Inflammatory macrophage (primary cell): Measurements from ENCODE around the gene PDK2.
"Not testable (repeated sequence)": the region's sequence is repeated elsewhere in the genome, so short reads cannot be mapped to it uniquely, and the experiment has no call there.

Experiments
- DNase-seq, 2 donors: peaks; one replicate each; pipeline ENCODE4 v3.0.0-alpha.2; 2020 to 2022

The PDK2 gene

DNA sequence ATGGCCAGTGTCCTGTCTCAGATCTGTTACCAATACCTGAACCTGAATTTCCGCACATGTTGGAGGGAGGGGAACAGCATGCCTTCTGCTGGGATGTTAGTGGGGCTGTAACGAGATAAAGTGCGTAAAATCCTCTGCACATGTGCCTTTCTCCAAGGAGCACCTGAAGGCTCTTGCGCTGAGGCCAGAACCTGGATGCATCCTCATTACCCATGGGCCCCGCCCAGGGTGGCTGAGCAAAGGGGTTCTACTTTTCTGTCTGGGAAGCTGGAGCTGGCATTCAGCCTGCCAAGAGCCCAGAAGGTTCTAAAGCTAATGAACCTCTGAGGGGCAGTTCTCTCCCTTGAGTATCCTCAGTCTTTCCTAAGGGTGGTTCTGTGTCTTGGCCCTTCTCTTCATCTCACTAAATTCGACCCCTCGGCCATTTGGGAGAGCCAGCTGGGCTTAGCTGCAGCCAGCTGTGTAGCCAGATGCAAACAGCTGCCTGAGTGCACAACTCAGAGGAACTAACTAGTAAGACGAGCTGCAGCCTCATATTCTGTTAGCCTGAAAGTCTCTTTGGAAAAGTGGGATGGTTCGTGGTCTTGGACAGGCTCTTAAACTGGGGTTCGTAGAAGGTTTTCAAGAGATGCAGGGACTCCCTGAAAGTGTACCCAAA lies 36.7 kb upstream of the PDK2 start:
- no peak for DNase-seq

DNA sequence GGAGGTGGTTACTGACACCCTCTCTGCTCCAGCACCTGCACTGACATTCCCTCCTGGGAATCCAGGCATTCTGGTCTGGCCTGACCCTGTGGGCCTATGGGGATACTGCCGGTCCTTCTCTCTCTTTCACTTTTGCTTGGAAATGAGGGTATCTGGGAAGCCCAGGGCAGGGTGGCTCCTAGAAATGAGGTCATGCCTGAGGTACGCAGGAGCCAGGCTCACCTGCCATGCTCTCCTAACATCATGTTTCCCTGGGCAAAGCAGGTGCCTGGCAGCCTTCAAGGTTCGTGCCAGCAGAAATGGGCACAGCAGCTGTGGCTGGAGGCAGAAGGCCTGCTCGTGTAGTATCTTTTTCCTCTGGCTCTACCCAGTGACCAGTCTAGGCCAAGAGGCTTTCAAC lies 35.9 kb upstream of the PDK2 start:
- DNase-seq = no peak

DNA sequence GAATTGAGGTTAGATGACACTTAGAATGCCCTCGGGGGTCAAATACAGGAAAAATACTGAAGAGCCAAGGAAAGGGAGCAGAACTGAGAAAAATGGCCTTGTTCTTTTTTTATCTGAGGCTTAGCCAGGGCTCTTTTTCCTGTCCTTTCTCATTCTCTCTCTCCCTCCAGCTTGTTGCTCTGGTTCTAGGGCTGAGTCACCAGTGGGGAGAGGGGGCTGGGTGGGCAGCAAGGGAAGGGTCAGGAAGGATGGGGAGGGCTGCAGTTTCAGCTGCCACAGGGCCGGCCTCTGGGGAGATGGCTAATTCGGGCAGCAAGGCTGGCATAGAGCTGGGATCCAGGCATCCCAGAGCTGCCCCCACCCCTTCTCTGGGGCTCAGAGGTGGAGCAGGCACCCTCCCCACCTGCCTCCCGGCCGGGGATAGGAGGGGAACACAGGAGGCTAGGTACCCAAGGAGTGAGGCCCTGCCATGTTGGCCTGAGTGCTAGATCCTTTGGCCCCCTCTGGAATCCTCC lies 35.3 kb upstream of the PDK2 start:
- DNase-seq = no peak

DNA sequence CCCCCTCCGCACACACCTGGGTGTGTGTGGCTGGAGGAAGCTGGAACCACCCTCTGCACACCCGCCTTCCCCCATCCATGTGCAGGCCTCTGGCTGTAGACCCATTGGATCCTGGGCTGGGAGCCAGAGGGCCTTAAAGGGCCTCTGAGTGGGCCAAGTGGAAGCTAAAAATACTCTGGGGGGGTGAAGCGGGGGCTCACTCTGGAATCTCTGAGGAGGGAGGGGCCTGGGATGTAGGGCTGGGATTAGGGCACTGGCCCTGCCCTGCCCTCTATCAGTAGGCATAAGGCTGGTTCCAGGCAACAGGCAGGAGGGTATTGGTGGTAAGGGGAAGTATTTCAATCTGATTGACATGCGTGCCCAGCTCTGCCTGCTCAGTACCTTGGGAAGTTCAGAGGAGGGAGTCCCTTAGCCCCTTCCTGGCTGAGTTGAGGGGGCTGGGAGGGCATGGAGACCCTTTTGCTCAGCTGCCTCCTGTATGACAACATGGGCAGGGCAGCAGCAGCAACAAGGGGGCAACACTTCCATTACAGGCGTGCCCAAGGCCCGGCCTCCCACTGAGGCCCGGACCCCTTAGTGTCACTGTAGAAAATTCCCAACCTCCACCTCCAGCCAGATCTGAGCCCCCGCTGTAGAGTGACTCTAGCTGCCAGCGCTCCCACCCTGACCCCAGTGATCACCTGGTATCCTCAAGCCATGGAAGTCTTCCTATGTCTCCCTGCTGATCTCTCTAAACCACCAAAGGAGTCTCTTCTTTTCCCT lies 34.0 kb upstream of the PDK2 start:
- no peak for DNase-seq

DNA sequence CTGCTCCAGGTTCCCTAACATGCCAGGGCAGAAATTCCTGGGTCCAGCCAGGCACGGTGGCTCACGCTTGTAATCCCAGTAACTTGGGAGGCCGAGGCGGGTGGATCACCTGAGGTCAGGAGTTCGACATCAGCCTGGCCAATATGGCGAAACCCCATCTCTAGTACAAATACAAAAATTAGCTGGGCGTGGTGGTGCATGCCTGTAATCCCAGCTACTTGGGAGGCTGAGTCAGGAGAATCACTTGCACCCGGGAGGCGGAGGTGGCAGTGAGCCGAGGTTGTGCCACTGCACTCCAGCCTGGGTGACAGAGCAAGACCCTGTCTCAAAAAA lies 33.5 kb upstream of the PDK2 start:
- DNase-seq = not testable (repeated sequence)

DNA sequence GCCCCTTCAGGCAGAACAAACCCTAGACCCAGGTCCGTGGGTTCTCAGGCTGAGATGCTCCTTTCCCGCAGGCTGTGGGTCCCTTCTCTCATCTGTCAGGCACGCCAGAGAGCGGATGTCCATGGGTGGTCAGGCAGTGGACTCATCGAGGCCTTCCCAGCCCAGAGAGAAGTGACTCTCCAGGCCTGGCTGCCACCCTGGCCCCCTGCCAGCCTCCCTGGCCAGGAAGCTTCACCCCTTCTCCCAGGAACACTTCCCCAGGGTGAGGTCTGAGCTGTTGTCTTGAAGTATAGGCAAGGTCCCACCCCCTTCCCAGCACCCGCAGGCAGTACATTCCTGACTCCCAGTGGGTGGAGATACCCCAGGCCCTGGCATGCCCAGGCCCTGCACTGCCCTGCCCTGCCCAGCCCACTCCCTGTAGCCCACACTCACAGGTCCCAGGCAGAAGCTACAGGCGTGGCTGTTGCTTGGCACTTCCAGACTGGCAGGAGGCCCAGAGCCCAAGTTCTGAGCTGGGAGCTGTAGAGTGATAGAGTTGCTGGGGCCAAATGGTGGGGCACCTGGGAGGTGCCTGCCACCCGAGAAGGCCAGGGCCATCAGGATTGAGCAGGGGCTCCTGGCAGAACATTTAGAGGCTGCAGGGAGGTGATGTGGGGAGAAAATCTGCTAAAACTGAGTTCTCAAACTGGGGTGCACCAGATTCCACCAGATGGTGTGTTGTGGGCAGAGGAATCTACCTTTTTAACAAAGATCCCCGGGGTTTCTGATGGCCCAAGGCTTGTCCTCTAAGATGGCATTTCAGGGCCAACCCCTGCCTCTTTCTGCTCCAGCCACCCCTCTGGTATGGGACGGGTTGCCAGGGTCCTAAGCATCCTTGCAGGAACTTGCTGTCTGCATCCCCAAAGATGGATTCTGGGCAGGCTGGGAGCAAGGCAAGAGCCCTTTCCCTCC lies 32.6 kb upstream of the PDK2 start:
- DNase-seq = peak in 1 of 2 donors; percentile 20

DNA sequence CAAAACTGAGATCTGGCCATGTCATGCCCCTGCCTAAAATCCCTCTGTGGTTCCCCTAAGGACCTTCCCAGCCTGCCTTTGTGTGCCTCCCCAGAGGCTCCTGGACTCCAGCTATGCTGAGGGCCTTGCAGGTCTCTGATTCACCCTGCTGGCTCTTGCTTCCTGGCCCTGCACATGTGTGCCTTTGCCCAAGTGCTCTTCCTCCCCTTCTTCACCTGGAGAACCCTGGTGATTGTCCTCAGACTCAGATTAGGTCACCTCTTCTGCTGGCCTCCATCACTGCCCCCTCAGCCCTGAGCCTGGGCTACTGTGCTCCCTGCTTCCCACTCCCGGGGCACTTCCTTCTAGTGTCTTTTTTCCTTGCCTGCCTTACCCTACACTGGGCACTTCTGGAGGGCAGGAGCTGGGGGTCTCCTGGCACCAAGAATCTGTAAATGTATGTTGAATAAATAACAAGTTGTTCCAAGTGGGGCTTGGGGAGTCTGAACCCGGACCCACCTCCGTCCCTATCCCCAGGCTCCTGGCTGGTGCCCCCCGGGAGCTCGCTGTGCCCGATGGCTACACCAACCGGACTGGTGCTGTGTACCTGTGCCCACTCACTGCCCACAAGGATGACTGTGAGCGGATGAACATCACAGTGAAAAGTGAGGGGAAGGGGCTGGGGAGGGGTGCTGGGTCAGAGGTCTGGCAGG lies 31.4 kb upstream of the PDK2 start:
- peak; percentile 7 to 47 for DNase-seq

DNA sequence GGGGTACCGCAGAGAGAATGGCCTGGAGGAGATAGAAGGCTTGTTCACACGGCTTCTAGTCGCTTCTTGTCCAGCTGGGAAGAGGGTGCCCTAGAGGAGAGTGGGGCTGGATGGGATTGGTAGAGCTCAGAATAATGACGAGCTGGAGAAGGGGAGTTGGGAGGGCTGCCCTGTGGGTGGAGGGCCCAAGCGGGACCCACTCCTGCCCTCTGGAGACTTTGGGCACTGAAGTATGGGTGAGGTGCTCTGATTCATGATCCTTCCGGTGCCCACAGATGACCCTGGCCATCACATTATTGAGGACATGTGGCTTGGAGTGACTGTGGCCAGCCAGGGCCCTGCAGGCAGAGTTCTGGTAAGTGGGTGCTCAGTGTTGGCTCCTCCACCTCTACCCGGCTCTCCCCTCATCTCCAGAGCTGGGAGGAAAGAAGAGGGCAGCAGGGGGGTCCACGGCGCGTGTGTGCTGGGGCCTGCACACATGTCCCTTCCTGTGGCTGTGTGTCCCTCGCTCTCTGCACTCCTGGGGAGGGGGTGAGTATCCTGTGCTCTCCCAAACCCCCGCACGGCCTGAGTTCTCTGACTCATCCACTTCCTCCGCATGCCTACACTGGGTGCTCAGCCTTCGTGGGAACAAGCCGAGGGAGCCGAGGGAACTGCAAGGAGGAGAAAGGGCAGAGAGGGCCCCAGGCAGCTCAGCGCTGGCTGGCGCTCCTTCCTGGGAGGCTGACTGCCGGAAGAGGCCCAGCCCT lies 30.7 kb upstream of the PDK2 start:
- DNase-seq = peak; percentile 89 to 97

DNA sequence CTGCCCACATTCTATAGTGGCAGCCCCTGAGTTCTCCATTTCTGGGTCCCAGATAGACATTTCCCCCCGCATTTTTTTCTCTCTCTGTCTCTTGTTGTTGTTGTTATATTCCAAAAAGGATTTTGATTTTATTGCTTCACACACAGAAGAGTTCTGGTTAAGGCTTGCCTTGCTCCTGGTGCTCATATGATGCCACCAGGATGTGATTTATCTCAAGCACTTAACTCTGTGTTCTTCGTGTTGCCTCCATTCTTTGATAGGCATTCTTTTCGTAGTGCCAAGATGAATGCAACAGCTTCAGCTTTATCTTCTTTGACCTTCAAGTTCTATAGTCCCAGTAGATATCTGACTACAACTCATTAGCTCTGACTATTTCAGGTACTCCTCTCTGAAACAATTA lies 30.1 kb upstream of the PDK2 start:
- DNase-seq = no peak

DNA sequence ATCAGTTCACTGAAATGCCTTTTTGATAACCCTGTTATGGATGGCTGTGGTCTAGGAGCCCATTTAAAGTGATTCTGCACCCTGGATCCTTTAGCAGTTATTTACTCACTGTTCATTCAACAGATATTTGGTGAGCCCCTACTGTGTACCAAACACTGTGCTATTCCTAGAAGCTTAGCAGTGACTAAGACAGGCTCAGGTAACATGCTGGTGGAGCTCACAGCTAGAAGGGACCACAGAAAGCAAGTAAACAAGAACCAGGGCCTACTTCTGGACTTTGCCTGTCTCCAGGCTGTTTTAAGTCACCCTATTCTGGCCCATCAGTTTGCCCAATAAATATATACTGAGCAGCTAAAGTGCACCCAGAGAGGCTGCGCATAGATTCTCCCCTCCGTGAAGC lies 28.2 kb upstream of the PDK2 start:
- DNase-seq = no peak

DNA sequence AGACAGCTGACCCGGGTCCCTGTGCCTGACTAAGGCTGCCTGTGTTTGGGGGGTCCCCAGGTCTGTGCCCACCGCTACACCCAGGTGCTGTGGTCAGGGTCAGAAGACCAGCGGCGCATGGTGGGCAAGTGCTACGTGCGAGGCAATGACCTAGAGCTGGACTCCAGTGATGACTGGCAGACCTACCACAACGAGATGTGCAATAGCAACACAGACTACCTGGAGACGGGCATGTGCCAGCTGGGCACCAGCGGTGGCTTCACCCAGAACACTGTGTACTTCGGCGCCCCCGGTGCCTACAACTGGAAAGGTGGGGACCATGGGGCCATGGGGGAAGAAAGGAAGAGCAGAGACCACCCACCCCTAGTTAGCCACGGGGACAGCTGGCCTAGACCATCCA lies 27.2 kb upstream of the PDK2 start:
- DNase-seq = no peak

DNA sequence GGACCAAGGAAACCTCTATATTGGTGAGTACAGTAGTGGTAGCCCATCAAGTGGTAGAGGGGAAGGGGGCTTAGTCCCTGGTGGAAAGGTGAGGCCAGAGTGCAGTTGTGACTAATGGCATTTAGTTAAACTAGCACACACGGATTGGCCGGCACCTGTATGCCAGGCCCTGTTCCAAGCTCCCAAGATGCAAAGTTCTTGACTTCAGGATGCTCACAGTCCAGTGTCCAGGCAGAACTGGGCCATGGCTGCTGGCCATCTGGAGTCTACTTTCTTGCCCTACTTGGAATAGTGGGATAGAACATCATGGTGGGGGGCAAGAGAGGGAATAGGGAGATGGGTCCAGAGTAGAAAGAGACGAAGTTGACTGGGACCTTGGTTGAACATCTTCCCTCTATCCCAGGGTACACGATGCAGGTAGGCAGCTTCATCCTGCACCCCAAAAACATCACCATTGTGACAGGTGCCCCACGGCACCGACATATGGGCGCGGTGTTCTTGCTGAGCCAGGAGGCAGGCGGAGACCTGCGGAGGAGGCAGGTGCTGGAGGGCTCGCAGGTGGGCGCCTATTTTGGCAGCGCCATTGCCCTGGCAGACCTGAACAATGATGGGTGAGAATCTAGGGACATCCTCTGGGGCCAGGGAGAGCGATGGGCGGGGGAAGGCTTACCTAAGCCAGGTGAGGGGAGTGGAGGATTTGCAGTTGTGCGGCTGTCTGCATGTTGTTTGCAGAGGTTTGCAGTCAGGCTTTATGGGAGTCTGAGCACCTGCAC lies 24.1 kb upstream of the PDK2 start:
- no peak for DNase-seq

DNA sequence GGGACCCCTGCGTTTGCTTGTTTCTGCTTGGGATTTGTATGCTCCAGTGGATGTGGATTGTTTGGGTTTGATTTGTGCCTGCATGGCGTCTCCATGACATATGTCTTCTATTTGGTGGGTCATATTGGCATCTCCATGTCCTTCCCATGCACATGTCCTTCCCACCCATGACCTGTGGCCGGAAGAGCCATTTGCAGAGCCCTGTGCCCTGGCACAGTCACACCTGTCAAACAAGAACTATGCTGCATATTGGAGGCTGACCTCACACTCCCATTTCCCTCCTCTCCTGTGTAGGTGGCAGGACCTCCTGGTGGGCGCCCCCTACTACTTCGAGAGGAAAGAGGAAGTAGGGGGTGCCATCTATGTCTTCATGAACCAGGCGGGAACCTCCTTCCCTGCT lies 23.5 kb upstream of the PDK2 start:
- peak in 1 of 2 donors; percentile 9 for DNase-seq

DNA sequence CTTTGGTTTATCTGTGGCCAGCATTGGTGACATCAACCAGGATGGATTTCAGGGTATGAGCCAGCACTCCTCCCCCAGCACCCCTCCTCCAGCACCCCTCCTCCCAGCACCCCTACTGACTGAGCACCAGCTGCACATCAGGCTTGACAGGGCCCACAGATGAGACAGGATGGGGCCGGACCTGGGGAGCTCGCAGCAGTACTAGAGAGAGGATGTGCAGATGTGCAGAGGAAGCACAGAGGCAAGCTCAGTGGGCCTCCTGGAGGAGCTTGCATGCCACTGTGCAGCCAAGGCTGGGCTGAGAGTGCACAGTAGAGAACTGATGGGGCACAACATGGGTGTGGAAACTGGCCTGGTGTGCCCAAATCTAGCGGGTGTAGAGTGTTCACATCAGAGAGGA lies 23.0 kb upstream of the PDK2 start:
- DNase-seq = no peak

DNA sequence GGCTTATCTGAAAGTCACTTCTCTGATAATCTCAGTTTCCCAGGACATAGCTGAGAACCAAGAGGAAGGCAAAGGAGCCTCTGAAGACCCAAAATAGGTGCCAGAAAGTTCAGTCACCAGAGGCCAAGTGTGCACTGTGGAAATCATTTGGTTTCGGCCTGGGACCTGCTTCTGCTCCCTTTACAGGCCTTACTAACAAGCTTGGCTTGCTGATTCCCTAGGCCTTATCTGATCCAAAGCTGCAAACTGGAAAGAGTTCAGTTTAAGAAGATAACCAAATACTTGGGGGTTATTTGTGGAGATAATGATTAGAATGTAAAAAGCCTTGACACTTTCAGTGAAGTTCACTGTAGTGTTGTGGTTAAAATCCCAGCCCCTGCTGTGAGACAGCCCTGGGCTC lies 22.2 kb upstream of the PDK2 start:
- no peak for DNase-seq

DNA sequence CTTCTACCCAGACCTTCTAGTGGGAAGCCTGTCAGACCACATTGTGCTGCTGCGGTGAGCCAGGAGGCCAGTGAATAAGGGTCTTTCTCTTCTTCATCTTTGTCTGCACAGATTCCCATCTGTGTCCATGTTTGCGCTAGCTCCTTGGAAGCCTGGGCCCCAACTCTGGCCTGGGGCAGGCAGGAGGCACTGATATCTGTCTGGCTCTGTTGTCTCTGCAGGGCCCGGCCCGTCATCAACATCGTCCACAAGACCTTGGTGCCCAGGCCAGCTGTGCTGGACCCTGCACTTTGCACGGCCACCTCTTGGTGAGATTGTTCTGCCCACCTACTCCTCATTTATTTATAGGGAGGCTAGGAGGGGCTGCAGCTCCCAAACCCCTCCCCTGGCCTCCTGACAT lies 20.9 kb upstream of the PDK2 start:
- no peak for DNase-seq

DNA sequence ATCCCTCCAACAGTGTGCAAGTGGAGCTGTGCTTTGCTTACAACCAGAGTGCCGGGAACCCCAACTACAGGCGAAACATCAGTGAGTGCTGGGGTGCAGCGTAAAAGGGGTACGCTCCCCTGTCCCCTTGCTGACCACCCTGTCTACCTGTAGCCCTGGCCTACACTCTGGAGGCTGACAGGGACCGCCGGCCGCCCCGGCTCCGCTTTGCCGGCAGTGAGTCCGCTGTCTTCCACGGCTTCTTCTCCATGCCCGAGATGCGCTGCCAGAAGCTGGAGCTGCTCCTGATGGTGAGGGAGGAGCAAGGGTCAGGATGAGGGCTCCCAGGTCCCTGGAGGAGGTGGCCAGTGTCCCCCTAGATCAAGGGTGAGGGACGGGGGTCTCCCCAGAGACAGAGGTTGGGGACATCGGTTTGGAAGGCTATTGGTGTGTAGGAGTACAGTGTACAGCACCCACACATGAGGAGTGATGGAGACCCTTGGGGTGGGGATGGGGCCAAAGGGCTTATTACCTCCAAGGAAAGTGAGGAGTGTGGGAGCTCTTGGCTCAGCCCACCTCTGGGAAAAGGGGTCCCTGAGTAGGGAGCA lies 19.6 kb upstream of the PDK2 start:
- no peak for DNase-seq

DNA sequence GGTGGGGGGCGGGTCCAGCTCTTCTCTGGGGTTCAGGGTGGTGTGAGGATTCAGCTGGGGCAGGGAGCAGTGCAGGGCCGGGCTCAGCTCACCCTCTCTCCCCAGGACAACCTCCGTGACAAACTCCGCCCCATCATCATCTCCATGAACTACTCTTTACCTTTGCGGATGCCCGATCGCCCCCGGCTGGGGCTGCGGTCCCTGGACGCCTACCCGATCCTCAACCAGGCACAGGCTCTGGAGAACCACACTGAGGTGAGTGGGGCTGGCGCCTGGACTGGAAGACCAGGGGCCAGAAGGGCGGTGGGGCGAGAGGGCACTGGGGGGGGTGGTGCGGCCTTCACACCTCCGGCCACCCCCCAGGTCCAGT lies 18.9 kb upstream of the PDK2 start:
- no peak for DNase-seq

DNA sequence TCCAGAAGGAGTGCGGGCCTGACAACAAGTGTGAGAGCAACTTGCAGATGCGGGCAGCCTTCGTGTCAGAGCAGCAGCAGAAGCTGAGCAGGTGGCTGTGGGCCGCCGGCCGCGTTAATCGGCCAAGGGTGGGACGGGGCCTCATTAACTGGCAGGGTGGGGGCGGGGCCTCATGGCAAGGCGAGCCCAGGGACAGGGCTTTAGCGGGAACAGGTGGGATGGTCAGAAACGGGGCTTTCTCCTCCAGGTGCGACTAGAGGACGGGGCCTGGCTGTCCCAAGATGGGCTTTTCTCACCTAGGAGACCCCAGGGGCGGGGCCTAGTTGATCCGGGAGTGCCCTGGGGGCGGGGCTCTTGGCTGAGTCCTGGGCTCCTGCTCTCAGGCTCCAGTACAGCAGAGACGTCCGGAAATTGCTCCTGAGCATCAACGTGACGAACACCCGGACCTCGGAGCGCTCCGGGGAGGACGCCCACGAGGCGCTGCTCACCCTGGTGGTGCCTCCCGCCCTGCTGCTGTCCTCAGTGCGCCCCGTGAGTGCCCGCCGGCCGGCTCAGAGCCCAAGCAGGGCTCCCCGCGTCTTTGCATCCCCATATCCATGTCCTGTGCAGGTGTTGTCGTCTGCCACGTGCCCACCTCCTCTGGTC lies 18.4 kb upstream of the PDK2 start:
- DNase-seq = no peak

DNA sequence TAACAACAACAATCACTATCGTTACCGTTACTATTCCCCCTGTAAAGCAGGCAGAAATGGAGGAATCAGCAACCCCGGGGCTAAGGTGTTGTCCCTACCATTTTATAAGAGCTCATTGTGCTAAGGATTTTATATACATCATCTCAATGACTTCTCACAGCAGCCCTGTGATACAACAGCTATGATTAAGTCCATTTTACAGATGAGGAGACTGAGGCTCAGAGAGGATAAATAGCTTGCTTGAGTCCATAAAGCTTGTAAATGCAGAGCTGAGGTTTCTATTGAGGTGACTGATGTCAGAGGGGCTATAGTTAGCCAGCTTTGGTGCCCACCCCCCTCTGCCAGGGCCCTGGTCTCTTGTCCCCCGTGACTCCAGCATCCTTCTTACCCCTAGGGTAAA lies 16.7 kb upstream of the PDK2 start:
- DNase-seq = no peak
